ENCODE measurements around the gene DRC3. TPM values are rescaled to one million over a fixed set of nuclear protein-coding genes. Genes with fewer than 3 reads are reported as not detected.
"Not testable (repeated sequence)": the region's sequence is repeated elsewhere in the genome, so short reads cannot be mapped to it uniquely, and the experiment has no call there.

The DRC3 gene
- total RNA-seq, 1 donor from 2014 or later = not detected

GRCh38 chr17:17993852-17994251 lies 21.2 kb downstream of the DRC3 start:
- H3K36me3 Mint-ChIP-seq (ENCODE audit: low read depth) = no peaks in the 10 kb centered on the region
- H3K9me3 Mint-ChIP-seq = no peaks in the 10 kb centered on the region
- no peak overlapping the region for H3K27ac Mint-ChIP-seq
- H3K4me3 Mint-ChIP-seq = no peak overlapping the region
- intact Hi-C loops (cut with micrococcal nuclease) = loop anchor here (1.0 kb wide), 1 partner anchor 39 kb away; no protein-coding TSS in a partner anchor
- no peaks in the 10 kb centered on the region for H3K27me3 Mint-ChIP-seq (ENCODE audit: insufficient read depth)
- no peak for DNase-seq (ENCODE audit: low spot score)
- H3K4me1 Mint-ChIP-seq (ENCODE audit: low read depth) = no peaks in the 10 kb centered on the region

DNA sequence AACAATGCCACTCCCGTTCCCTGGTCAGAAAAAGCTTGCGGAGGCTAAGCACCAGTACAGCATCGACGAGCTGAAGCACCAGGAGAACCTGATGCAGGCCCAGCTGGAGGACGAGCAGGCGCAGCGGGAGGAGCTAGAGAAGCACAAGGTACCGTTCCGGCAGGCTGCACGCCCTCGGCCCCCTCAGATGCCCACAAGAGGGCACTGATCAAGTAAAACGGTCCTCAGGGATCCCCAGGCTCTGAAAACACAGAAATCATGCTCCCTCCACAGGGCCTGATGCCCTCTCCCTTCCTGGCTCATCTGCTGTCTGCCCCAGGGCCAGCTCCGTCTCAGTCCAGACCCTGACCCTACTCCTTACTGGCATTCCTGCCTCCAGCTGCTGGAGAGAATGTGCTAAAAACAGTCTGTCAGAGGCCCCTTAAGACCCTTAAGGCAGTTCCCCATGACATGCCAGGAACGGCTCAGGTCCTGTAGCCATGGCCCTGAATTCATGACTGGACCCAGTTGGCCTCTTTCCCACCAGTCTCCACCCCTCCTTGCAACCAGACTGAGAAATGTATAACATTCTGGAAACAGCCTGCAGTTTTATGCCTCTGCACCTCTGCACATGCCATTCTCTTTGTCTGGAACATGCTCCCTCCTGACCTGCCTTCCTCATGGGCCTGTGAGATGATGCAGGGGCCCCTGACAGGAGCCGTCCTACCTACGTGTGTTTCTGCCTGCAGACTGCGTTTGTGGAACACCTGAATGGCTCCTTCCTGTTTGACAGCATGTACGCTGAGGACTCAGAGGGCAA lies 21.8 kb downstream of the DRC3 start:
- H3K4me1 Mint-ChIP-seq (ENCODE audit: low read depth) = no peaks in the 10 kb centered on the region
- no peaks in the 10 kb centered on the region for H3K36me3 Mint-ChIP-seq (ENCODE audit: low read depth)
- H3K9me3 Mint-ChIP-seq = no peaks in the 10 kb centered on the region
- no peak overlapping the region for H3K27ac Mint-ChIP-seq
- DNase-seq (ENCODE audit: low spot score) = no peak
- no peaks in the 10 kb centered on the region for H3K27me3 Mint-ChIP-seq (ENCODE audit: insufficient read depth)
- intact Hi-C loops (cut with micrococcal nuclease) = loop anchor here (1.0 kb wide), 1 partner anchor 39 kb away; no protein-coding TSS in a partner anchor
- no peak overlapping the region for H3K4me3 Mint-ChIP-seq

- H3K4me3 Mint-ChIP-seq; H3K27me3 Mint-ChIP-seq (ENCODE audit: insufficient read depth); H3K9me3 Mint-ChIP-seq; intact Hi-C loops (cut with micrococcal nuclease); H3K4me1 Mint-ChIP-seq (ENCODE audit: low read depth); DNase-seq (ENCODE audit: low spot score); H3K27ac Mint-ChIP-seq; H3K36me3 Mint-ChIP-seq (ENCODE audit: low read depth): not testable (repeated sequence)
Measured at GRCh38 chr17:17995887-17996286, 23.2 kb downstream of the DRC3 start.

DNA sequence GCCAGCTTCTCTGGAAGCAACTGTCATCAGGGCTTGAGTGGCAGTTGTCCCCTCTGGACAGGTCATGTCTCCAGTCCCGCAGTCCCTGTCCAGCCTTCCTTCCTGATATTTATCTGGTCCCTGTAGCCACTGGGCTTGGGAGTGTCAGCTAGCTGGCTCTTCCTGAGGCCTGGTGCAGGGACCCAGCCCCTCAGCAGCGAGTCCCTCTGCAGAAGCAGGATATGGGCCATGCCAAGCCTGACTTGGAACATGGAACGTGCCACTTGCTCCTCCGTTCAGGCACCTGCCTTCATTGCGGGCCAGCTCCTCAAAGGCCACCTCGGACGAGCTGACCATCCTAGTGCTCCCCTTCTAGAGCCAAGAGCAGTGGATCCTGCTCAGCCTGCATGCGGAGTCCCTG lies 26.3 kb downstream of the DRC3 start:
- H3K36me3 Mint-ChIP-seq (ENCODE audit: low read depth) = no peaks in the 10 kb centered on the region
- intact Hi-C loops (cut with micrococcal nuclease) = no loop called here
- DNase-seq (ENCODE audit: low spot score) = no peak
- no peak overlapping the region for H3K4me3 Mint-ChIP-seq
- no peaks in the 10 kb centered on the region for H3K27me3 Mint-ChIP-seq (ENCODE audit: insufficient read depth)
- H3K9me3 Mint-ChIP-seq = no peaks in the 10 kb centered on the region
- H3K4me1 Mint-ChIP-seq (ENCODE audit: low read depth) = no peaks in the 10 kb centered on the region
- no peak overlapping the region for H3K27ac Mint-ChIP-seq

DNA sequence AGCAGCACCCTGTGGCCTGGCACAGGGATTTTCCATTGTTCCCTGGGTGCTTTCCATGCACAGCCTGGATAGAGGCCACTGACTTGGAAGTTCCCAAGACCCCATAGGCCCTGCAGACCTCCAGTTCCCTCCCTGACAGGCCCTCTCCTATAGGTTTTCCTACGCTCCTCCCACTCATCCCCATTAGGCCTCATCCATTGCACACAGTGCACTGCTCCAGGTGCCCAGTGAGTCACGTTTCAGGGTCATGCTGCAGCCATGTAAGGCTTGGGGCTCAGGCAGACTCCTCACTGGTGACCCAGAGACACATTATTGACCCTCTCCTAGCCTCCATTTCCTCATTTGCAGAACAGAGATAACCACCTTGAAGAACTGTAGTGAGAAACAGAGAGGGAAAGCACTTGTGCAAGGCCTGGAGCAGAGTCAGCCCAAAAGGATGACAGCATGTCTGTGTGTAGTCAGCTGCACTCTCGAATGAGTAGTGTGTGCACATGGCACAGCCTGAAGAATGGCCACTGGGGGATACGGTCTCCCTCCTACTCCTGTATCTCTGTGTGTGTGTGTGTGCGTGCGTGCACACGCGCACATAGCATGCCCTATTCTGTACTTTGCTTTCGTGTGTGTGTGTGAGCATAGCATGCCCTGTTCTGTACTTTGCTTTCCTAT lies 26.8 kb downstream of the DRC3 start:
- Mint-ChIP-seq H3K27me3 (ENCODE audit: insufficient read depth) (no peaks in the 10 kb centered on the region), H3K4me1 (ENCODE audit: low read depth) (no peaks in the 10 kb centered on the region), H3K36me3 (ENCODE audit: low read depth) (no peaks in the 10 kb centered on the region), H3K4me3 (no peak overlapping the region), H3K27ac (no peak overlapping the region), H3K9me3 (no peaks in the 10 kb centered on the region)
- DNase-seq (ENCODE audit: low spot score) = no peak
- intact Hi-C loops (cut with micrococcal nuclease) = no loop called here

DNA sequence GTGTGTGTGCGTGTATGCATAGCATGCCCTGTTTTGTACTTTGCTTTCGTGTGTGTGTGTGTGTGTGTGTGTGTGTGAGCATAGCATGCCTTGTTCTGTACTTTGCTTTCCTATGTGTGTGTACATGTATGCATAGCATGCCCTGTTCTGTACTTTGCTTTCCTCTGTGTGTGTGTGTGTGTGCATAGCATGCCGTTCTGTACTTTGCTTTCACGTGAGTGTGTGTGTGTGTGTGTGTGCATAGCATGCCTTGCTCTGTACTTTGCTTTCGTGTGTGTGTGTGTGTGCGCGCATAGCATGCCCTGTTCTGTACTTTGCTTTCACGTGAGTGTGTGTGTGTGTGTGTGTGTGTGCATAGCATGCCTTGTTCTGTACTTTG lies 27.4 kb downstream of the DRC3 start:
- Mint-ChIP-seq H3K4me1 (ENCODE audit: low read depth) (no peaks in the 10 kb centered on the region), H3K9me3 (no peaks in the 10 kb centered on the region), H3K4me3 (no peak overlapping the region), H3K36me3 (ENCODE audit: low read depth) (no peaks in the 10 kb centered on the region), H3K27ac (no peak overlapping the region), H3K27me3 (ENCODE audit: insufficient read depth) (no peaks in the 10 kb centered on the region)
- intact Hi-C loops (cut with micrococcal nuclease) = no loop called here
- DNase-seq (ENCODE audit: low spot score) = no peak

GRCh38 chr17:18002171-18002570 lies 29.5 kb downstream of the DRC3 start:
- Mint-ChIP-seq H3K27ac (no peak overlapping the region), H3K4me1 (ENCODE audit: low read depth) (no peaks in the 10 kb centered on the region), H3K4me3 (no peak overlapping the region), H3K9me3 (no peaks in the 10 kb centered on the region), H3K27me3 (ENCODE audit: insufficient read depth) (no peaks in the 10 kb centered on the region), H3K36me3 (ENCODE audit: low read depth) (no peaks in the 10 kb centered on the region)
- intact Hi-C loops (cut with micrococcal nuclease) = no loop called here
- DNase-seq (ENCODE audit: low spot score) = no peak

DNA sequence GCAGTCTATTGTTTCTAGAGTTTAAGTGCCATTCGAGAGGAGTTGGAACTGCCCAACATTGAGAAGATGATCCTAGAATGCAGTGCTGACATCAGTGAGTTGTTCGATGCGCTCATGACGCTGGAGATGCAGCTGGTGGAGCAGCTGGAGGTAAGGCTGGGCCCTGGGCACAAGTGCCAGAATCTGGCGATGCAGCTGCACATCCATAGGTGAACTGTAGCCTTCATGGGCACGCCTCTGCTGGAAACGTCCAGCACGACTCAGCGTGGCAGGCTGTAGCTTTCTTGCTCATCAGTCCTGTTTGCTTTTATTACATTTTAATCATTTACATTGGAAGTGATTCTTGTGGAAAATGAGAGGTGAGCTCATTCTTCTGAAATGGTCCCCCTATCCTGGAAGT lies 31.7 kb downstream of the DRC3 start:
- DNase-seq (ENCODE audit: low spot score) = no peak
- intact Hi-C loops (cut with micrococcal nuclease) = no loop called here
- Mint-ChIP-seq H3K4me3 (no peak overlapping the region), H3K4me1 (ENCODE audit: low read depth) (no peaks in the 10 kb centered on the region), H3K36me3 (ENCODE audit: low read depth) (peaks cover 5% of the 10 kb centered on the region), H3K9me3 (no peaks in the 10 kb centered on the region), H3K27me3 (ENCODE audit: insufficient read depth) (no peaks in the 10 kb centered on the region), H3K27ac (no peak overlapping the region)

DNA sequence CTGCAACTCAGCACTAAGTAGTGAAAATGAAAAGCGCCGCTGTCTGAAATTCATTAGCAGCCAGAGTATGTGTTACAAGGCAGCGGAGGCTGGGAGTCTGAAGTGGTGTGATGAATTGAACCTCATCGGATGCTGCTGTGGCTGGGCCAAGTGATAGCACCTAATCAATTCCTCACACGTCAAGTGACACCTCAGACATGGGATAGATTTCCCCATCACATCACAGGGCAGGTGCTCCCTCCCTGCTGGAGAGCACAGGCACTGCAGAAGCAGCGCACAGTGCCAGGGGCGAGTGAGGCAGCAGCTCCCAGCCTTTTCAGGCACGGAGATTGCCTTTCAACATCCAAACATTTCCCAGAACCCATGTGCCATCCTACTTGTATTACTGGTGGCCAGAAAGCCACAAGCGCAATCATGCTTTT lies 32.2 kb downstream of the DRC3 start:
- no peak for DNase-seq (ENCODE audit: low spot score)
- Mint-ChIP-seq H3K4me3 (no peak overlapping the region), H3K27me3 (ENCODE audit: insufficient read depth) (no peaks in the 10 kb centered on the region), H3K4me1 (ENCODE audit: low read depth) (no peaks in the 10 kb centered on the region), H3K9me3 (no peaks in the 10 kb centered on the region), H3K27ac (no peak overlapping the region), H3K36me3 (ENCODE audit: low read depth) (peaks cover 5% of the 10 kb centered on the region)
- intact Hi-C loops (cut with micrococcal nuclease) = no loop called here

- H3K27me3 Mint-ChIP-seq (ENCODE audit: insufficient read depth) = no peaks in the 10 kb centered on the region
- peaks cover 5% of the 10 kb centered on the region for H3K36me3 Mint-ChIP-seq (ENCODE audit: low read depth)
- H3K4me1 Mint-ChIP-seq (ENCODE audit: low read depth) = no peaks in the 10 kb centered on the region
- DNase-seq (ENCODE audit: low spot score) = no peak
- H3K27ac Mint-ChIP-seq = no peak overlapping the region
- no peaks in the 10 kb centered on the region for H3K9me3 Mint-ChIP-seq
- no peak overlapping the region for H3K4me3 Mint-ChIP-seq
- intact Hi-C loops (cut with micrococcal nuclease) = no loop called here
Measured at GRCh38 chr17:18005496-18005895, 32.8 kb downstream of the DRC3 start.

DNA sequence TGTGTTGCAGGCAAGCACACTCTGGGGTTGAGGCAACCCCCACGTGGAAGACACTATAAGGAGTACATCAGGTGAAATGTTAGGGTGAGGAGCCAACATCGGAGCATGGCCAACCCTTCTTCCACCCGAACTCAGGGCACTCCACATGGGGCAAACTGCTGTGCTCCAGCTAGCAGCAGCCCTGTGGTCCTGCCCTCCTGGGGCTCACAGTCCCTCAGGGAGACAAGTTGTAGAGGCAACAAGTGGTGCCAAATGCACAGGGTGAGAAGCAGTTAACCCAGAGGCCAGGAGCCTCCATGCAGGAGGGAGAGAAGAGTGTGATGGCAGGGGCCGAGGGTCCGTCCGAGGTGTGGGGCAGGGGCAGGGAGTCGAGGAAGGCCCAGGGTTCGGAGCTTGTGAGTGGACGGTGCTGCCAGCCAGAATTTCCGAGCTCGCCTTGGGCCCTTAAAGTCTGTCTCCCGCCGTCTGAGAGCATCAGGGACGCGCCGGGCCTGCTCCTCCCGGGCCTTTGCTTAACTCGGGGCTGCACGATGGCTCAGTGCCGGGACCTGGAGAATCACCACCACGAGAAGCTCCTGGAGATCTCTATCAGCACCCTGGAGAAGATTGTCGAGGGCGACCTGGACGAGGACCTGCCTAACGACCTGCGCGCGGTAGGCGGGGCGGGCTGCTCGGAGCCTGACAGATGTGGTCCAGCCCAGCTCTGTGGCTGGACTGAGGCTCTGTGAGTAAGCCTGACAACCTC lies 34.0 kb downstream of the DRC3 start:
- Mint-ChIP-seq H3K4me3 (no peak overlapping the region), H3K27me3 (ENCODE audit: insufficient read depth) (no peaks in the 10 kb centered on the region), H3K4me1 (ENCODE audit: low read depth) (no peaks in the 10 kb centered on the region), H3K27ac (no peak overlapping the region), H3K36me3 (ENCODE audit: low read depth) (peaks cover 5% of the 10 kb centered on the region), H3K9me3 (no peaks in the 10 kb centered on the region)
- DNase-seq (ENCODE audit: low spot score) = no peak
- intact Hi-C loops (cut with micrococcal nuclease) = no loop called here

GRCh38 chr17:18008496-18009268 lies 36.0 kb downstream of the DRC3 start:
- Mint-ChIP-seq H3K36me3 (ENCODE audit: low read depth) (peaks cover 11% of the 10 kb centered on the region), H3K27ac (no peak overlapping the region), H3K4me1 (ENCODE audit: low read depth) (no peaks in the 10 kb centered on the region), H3K4me3 (no peak overlapping the region), H3K27me3 (ENCODE audit: insufficient read depth) (no peaks in the 10 kb centered on the region), H3K9me3 (no peaks in the 10 kb centered on the region)
- intact Hi-C loops (cut with micrococcal nuclease) = no loop called here
- no peak for DNase-seq (ENCODE audit: low spot score)
